Ovary (tissue), 9 donors: Measurements from ENCODE around the gene PGBD5. TPM values are rescaled to one million over a fixed set of nuclear protein-coding genes. Genes with fewer than 3 reads are reported as not detected.

Experiments
- DNase-seq, 5 donors: peaks; one replicate each; pipeline ENCODE4 v3.0.0-alpha.2; 2019 to 2020
- H3K27ac ChIP-seq, 2 donors: fragments of 200-600 bp; one replicate each; pipeline versions ENCODE4 v1.5.1 to v1.8.0; 2019 to 2022
- H3K27me3 ChIP-seq: fragments of 200-600 bp; one replicate; pipeline ENCODE4 v1.8.0; 2022
- H3K36me3 ChIP-seq: fragments of 200-600 bp; sonication (generic); one replicate; pipeline ENCODE4 v1.5.1; 2019
- H3K4me1 ChIP-seq: one replicate; pipeline ENCODE4 v1.8.1; 2013; ENCODE audit warnings: mild to moderate bottlenecking, moderate library complexity; ENCODE audit not compliant: insufficient read depth
- H3K4me3 ChIP-seq: fragments of 200-600 bp; sonication (generic); one replicate; pipeline ENCODE4 v1.5.1; 2017
- H3K9me3 ChIP-seq, 2 donors: fragments of 200-600 bp in 1 of 2; sonication (generic) in 1 of 2; one replicate each; pipeline versions ENCODE4 v1.5.1 to v1.8.1; 2013 to 2019; ENCODE audit warnings: mild to moderate bottlenecking in 1 of 2, moderate library complexity in 1 of 2
- CTCF ChIP-seq, 3 donors: fragments of 450-650 bp in 2 of 3; fragments of 200-600 bp in 1 of 3; IDR thresholded peaks; one replicate each; pipeline versions ENCODE4 v1.5.1 to v1.8.0; 2016 to 2022; ENCODE audit warnings: antibody characterized with exemption in 3 of 3, mild to moderate bottlenecking in 1 of 3
- EP300 ChIP-seq: sonication (generic); formaldehyde crosslinking; IDR thresholded peaks from one replicate; pipeline ENCODE4 v1.6.1; 2017; ENCODE audit warnings: antibody characterized with exemption
- POLR2A ChIP-seq: fragments of 450-650 bp; IDR thresholded peaks from one replicate; pipeline ENCODE4 v1.6.1; 2017; ENCODE audit warnings: antibody characterized with exemption, mild to moderate bottlenecking, moderate library complexity
- WGBS, 3 donors: extraction: QIAGEN DNeasy Blood & Tissue Kit in 1 of 3; methylation state at CpG; one replicate each; pipeline versions ENCODE4 v1.1.5 to v1.1.7; 2013 to 2017; 5-methylcytosine and 5-hydroxymethylcytosine counted together
- intact Hi-C, 4 donors: fragments of 100-400 bp; cut with DNase I; formaldehyde crosslinking; loops; one replicate each; pipeline versions ENCODE4 v1.11.0 to v1.15.1; 2022 to 2023
- polyA plus RNA-seq, 2 donors: library from polyadenylated mRNA; stranded (reverse); fragments of 200-250 nt in 1 of 2; fragments of 350-450 nt in 1 of 2; fragmentation: Illumina TruSeq in 1 of 2; extraction: RNeasy Lipid Tissue Mini Kit (QIAGEN cat#74804) in 1 of 2; gene quantifications; one replicate each; pipeline ENCODE4 v1.2.3, GENCODE V29; 2013 to 2014
- total RNA-seq, 7 donors: library from RNA; depleted of rRNA in 2 of 7; stranded (reverse); fragments of >200 nt in 2 of 7; fragmentation: NEBNext Ultra II Directional in 3 of 7; extraction: Animal tissue kit (Norgen Biotek cat#: 25700) in 3 of 7; gene quantifications; one replicate each; pipeline versions ENCODE4 v1.1.0 to v1.2.4, GENCODE V29; 2016 to 2023
- donor health status: DM: no; HTN: no; CAD: no; lungs with moderate emphysema.
- donor health status: DM: no; HTN: no; CAD: no.
- donor health status: Bipolar disorder and iron deficiency.
- donor health status: DM: yes; HTN: yes; CAD: no.
- donor health status: DM: no; HTN: no; CAD: no.
- donor health status: DM: yes; HTN: yes; CAD: no.

The PGBD5 gene
- total and polyA plus RNA-seq, 9 donors = 0.12 to 2.6 (median 1.1) TPM

- Histone ChIP-seq H3K27me3 (no peaks in the 10 kb centered on the region), H3K36me3 (no peaks in the 10 kb centered on the region), H3K4me3 (no peak overlapping the region), H3K27ac (no peak overlapping the region), H3K4me1 (peaks cover 4% of the 10 kb centered on the region), H3K9me3 (no peaks in the 10 kb centered on the region)
- 65 to 72% (median 68%) methylated on average over 4 of the region's 4 CpGs for WGBS, 3 donors
- intact Hi-C loops = loop anchor here in 3 of 4 donors (5.0 to 10.0 kb wide), 2 partner anchors 641 to 644 kb away; no protein-coding TSS in a partner anchor
- no peak for TF ChIP-seq POLR2A
- TF ChIP-seq EP300 = no peak
- no peak for TF ChIP-seq CTCF (IDR thresholded peaks at IDR 0.05)
- no peak for DNase-seq
Observed at GRCh38 chr1:230306169-230306568, 120.0 kb downstream of the PGBD5 start.

GRCh38 chr1:230303822-230304221, 122.3 kb downstream of the PGBD5 start:
- no peak for TF ChIP-seq POLR2A
- TF ChIP-seq CTCF (IDR thresholded peaks at IDR 0.05) = no peak
- TF ChIP-seq EP300 = no peak
- H3K9me3 ChIP-seq = no peaks in the 10 kb centered on the region
- peak in 1 of 5 donors; percentile 54 for DNase-seq
- peaks cover 4% of the 10 kb centered on the region for H3K4me1 ChIP-seq
- H3K4me3 ChIP-seq = no peak overlapping the region
- intact Hi-C loops = loop anchor here in 1 of 4 donors (10.0 kb wide), 1 partner anchor 639 kb away; no protein-coding TSS in a partner anchor
- no peak overlapping the region for H3K27ac ChIP-seq
- no peaks in the 10 kb centered on the region for H3K36me3 ChIP-seq
- 9 to 13% (median 11%) methylated on average over 6 of the region's 6 CpGs for WGBS, 3 donors
- no peaks in the 10 kb centered on the region for H3K27me3 ChIP-seq

- Histone ChIP-seq H3K4me3 (no peak overlapping the region), H3K4me1 (peaks cover 4% of the 10 kb centered on the region), H3K27me3 (no peaks in the 10 kb centered on the region), H3K36me3 (no peaks in the 10 kb centered on the region), H3K9me3 (no peaks in the 10 kb centered on the region), H3K27ac (no peak overlapping the region)
- 83 to 94% (median 83%) methylated on average over 6 of the region's 6 CpGs for WGBS, 3 donors
- intact Hi-C loops = loop anchor here in 1 of 4 donors (10.0 kb wide), 1 partner anchor 638 kb away; no protein-coding TSS in a partner anchor
- no peak for DNase-seq
- TF ChIP-seq EP300 = no peak
- TF ChIP-seq CTCF (IDR thresholded peaks at IDR 0.05) = no peak
- no peak for TF ChIP-seq POLR2A
Observed at GRCh38 chr1:230303069-230303468, 123.1 kb downstream of the PGBD5 start.

- TF ChIP-seq POLR2A (no peak), CTCF (IDR thresholded peaks at IDR 0.05) (no peak), EP300 (no peak)
- Histone ChIP-seq H3K9me3 (no peaks in the 10 kb centered on the region), H3K27ac (no peak overlapping the region), H3K27me3 (no peaks in the 10 kb centered on the region), H3K4me1 (peaks cover 4% of the 10 kb centered on the region), H3K4me3 (no peak overlapping the region), H3K36me3 (no peaks in the 10 kb centered on the region)
- WGBS, 3 donors = 93 to 97% (median 94%) methylated on average over 6 of the region's 6 CpGs
- intact Hi-C loops = loop anchor here in 1 of 4 donors (10.0 kb wide), 1 partner anchor 637 kb away; no protein-coding TSS in a partner anchor
- no peak for DNase-seq
Observed at GRCh38 chr1:230301822-230302221, 124.3 kb downstream of the PGBD5 start.
